Activated CD4-positive, CD25-positive, alpha-beta regulatory T cell (primary cell): Measurements from ENCODE around the gene ACTC1.

Source experiments
- DNase-seq, 4 experiments: peaks; one replicate each; lab custom pipeline; 2025; lab: John Stamatoyannopoulos, UW

Gene ACTC1

DNA sequence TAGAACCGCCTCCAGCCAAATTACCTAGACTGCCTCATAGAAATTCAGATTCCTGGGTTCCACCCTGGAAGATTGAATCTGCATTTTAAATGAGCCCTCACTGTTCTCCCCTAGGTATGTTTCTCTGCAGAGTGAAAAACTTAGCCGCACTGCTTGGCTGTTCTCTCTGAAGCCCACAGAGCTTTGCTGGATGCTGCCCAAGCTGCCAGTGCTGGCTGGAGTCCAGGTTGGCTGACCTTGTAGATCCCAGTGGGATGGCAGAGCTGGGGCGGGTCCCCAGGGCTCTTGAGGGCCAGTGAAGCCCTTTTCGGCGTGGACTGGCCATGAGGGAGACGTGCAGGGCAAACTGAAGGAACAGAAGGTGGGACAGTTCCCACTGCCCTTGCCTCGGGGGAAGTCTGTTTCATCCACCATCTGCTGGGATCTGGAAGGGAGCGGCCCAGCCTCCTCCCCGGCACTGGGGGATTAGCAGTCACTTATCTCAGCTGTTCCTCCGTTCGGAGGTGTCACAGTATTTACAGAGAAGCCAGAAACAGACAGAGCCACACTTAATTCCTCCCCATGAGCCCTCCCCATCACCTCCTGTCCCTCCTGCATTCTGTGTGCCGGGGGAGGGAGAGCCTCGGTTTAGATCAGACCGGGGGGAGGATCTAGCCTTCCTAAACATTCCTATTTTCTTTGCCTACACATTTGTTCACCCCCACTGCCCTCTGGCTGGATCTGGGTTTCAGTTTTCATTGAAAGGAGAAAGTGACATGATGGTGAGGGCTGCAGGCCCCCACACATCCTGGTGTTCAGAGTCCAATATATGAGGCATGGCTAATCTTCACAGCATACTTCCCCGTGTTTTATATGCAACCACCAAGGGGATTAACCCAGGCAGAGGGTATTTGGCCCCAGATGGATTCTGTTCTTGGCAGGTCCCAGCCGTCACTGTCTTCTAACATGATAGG is 4.1 kb upstream of the ACTC1 start:
- DNase-seq, result no peak

DNA sequence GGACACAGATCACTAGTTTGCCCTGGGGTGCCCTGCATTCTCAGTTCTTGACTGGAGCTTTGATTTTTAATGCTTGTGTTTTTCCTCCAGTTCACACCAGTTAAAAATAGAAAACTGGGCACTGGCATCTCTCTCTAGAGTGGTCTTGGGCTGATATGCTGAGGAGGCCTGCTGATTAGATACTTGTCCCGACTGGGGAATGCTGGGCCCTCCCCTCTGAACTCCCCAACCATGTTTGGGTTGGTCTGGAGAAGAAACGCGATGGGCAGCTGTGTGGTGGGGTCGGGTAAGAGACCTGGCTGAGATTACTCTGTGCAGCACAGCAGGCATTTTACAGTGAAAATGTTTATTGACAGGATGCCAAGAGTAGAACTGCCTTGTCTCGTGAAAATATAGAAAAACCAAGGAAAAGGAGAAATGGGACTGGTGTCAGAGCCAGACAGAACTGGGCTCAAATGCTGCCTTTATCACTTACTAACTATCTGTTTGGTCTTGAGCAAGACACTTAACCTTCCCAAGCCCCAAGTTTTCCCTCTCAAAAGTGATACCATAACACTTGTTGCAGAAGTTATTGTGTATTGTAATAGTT is 1.6 kb upstream of the ACTC1 start:
- DNase-seq, result no peak

DNA sequence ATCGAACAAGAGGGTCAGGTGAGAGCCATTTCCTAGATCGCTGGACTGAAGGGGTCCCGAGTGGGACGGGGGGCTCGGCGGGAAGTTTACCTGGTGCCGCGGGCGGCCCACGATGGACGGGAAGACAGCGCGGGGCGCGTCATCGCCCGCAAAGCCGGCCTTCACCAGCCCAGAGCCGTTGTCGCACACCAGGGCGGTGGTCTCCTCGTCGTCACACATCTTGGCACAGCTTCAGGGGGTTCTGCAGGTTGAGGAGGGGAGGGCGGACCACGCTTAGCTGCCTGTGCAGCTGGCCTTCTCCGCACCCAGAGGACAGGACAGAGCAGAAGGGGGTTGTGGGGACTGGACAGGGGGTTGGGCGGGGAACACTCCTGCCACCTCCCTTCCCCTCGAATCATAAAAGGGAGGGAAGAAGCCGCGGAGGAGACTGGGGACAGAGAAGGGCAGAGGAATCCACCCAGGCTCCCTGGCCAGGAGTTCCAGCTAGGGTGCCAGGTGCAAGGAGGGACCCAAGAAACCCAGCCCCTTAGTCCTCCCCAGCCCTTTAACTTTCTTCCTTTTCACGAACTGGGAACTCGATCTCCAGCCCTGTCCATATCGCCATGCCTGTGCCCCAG is 651 bp downstream of the ACTC1 start:
- no peak for DNase-seq

- DNase-seq, result no peak
Measured at GRCh38 chr15:34793901-34794300, 1.4 kb downstream of the ACTC1 start.

DNA sequence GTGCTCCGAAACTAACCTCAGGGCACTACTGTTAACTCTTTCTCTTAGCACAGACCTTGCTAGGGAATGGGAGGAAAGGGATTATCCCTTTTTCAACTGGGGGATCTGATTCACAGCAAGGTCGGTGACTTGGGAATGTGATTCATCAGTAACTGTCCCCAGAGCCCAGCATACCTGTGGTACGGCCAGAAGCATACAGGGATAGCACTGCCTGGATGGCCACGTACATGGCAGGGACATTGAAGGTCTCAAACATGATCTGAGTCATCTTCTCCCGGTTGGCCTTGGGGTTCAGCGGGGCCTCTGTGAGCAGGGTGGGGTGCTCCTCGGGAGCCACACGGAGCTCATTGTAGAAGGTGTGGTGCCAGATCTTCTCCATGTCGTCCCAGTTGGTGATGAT is 2.3 kb downstream of the ACTC1 start:
- no peak for DNase-seq

- DNase-seq, result no peak
Measured at GRCh38 chr15:34791701-34792100, 3.6 kb downstream of the ACTC1 start.

GRCh38 chr15:34790121-34790520 is 5.2 kb downstream of the ACTC1 start:
- no peak for DNase-seq

DNA sequence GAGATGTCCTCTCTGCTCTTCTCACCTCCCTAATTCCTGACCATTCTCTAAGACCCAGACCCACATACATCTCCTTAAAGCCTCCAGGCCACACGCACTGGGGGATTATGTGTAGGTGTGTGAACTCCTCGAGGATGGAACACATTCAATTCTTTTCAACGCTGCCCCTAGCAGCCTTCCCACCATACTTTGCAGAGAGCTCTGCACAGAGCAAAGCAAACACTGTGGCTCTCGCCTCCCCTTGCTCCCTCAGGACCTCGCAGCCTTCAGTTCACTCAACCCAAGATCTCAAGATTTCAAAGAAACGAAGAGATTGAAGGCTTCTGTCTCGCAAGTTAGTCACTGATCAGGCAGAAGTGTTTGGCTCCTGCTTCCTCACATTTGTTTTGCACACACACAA is 6.0 kb downstream of the ACTC1 start:
- no peak for DNase-seq

DNA sequence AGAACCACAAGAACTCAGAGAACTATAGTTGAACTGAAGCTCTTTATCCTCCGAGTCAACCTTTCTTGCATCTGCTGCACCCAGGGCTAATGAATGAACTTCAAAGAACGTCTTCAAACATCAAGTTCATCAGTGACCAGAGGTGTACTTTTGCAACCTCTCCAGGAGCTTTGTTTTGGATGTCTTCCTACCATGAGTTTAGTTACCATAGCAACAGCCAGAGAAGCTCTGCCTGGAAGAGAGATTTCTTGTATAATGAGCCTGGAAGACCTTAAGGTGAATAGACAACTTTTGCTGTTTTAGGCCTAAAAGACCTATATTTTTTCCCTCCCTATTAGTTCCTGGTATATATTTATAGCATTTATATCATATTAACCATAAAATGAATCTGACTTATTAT is 9.1 kb downstream of the ACTC1 start:
- DNase-seq, result no peak

GRCh38 chr15:34783991-34784390 is 11.4 kb downstream of the ACTC1 start:
- no peak for DNase-seq

DNA sequence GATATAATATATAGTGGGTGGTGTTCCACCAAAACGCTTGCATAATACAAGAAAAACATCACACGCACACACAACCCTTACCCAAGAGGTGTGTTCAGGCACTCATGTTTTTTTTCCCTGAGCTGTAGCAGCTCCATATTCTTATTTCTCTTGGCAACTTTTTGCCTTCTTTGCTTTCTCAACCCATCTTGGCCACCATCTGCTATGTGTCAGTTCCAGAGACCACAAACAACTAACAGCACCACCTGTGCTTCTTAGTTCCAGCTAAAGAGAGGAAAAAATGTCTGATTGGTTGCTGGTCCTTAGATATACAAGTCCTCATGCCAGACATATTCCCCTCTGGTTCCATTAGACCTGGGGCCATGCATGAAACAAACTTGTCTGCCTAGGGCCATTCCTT is 11.9 kb downstream of the ACTC1 start:
- DNase-seq, result no peak

GRCh38 chr15:34782901-34783300 is 12.4 kb downstream of the ACTC1 start:
- no peak for DNase-seq

GRCh38 chr15:34780725-34781124 is 14.6 kb downstream of the ACTC1 start:
- DNase-seq, result no peak

DNA sequence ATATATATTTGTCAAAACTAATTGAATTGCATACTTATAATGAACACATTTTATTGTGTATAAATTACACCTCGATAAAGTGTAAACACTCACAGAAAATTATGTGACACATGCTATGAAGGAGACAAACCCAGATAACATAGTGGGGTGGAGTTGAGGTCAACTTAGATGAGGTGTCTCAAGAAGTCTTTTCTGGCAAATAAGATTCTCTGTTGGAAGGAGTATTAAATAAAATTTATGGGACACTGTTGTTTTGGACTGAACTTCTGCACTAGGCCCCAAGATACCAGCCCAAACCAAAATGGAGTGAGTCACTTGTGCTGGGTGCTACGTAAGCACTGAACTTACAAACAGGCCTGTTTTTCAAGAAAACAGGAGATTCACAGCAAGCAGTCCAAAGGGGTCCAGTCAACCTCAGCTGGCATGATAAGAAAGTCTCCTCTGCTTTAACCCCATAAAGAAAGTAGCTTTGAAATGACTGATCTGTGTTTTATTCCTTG is 18.7 kb downstream of the ACTC1 start:
- DNase-seq, result no peak

GRCh38 chr15:34773917-34774316 is 21.4 kb downstream of the ACTC1 start:
- DNase-seq, result no peak

DNA sequence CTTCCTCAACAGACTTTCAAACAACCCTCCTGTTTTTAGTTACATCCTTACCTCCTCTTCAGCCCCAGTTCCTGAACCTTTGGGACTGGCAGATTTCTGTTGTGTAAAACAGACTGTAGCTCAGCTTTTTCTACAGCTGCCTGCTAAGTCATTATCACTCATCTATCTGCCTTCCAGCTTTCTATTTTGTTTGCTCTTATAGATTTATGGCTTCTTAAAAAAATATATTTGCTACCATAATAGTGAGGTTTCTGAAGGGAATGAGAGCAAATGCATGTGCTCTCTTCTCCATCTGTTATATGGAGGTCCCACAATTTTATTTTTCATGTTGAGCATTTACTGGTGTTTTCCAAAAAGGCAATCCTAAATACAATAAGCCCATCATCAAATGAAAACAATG is 22.3 kb downstream of the ACTC1 start:
- no peak for DNase-seq

- no peak for DNase-seq
Measured at GRCh38 chr15:34772312-34772711, 23.0 kb downstream of the ACTC1 start.

- no peak for DNase-seq
Measured at GRCh38 chr15:34769711-34770110, 25.6 kb downstream of the ACTC1 start.

DNA sequence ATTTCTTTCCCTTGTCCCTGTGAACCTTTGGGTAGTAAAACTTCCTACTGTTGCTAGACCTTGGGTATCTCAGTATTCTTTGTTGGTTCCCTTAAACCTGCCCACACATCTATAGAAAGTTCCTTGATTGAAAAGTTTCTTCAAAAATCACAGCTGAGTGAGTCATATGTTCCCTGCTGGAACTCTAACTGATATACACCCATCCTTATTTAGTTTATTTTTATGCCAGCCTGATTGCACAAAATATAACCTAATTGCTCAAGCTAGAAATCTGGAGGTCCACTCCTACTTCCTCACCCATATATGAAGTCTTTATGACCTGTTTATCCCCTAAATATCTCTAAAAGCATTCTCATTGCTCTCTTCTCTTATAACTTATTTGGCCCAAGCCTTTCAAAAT is 26.8 kb downstream of the ACTC1 start:
- no peak for DNase-seq

DNA sequence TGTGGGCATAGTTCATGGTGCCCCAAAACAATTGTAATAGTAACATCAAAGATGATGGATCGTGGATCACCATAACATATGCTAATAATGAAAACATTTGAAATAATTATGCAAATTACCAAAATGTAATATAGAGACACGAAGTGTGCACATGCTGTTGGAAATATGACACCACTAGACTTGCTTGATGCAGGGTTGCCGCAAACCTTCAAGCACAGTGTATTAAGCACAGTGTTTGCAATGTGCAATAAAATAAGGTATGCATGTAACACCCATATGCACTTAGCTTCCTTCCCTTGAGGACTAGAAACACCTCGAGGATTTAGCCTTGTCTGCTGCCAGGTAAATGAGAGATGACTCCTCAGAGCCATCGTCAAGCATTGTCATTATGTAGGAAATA is 29.6 kb downstream of the ACTC1 start:
- DNase-seq, result no peak

- no peak for DNase-seq
Measured at GRCh38 chr15:34760909-34761308, 34.4 kb downstream of the ACTC1 start.

DNA sequence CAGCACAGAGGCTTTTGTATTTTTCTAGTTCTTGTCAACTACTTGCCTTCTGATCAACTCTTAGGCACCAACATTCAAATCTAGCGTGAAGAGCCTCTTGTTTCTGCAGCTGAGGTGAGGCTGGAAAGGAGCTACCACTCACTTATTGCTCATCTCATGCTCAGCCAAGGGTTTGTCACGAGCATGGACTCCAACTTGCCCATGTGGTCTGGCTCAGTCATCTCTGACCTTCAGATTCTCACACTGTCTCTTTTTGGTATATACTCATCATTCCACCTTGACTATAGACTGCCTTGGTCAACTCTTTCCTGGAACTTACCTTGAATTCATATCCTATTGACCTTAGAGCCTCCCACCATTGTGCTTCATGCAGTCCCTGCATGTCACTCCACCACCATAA is 35.4 kb downstream of the ACTC1 start:
- DNase-seq, result no peak

- DNase-seq, result no peak
Measured at GRCh38 chr15:34759347-34759746, 36.0 kb downstream of the ACTC1 start.
